Osteocyte (in vitro differentiated cells): ENCODE measurements around the gene BRDT. TPM values are rescaled to one million over a fixed set of nuclear protein-coding genes. Genes with fewer than 3 reads are reported as not detected.

Source experiments
- DNase-seq: peaks from one replicate; pipeline ENCODE4 v3.0.0; 2021; ENCODE audit warnings: mixed read lengths; ENCODE audit not compliant: unreplicated experiment; ENCODE audit errors: extremely low spot score
- H3K27ac Mint-ChIP-seq: one replicate; pipeline ENCODE4 v1.8.0; 2021; ENCODE audit warnings: mild to moderate bottlenecking, mixed read lengths; ENCODE audit not compliant: unreplicated experiment
- H3K27me3 Mint-ChIP-seq: one replicate; pipeline ENCODE4 v1.8.0; 2021; ENCODE audit warnings: mixed read lengths; ENCODE audit not compliant: unreplicated experiment
- H3K36me3 Mint-ChIP-seq: one replicate; pipeline ENCODE4 v1.8.0; 2021; ENCODE audit warnings: mixed read lengths; ENCODE audit not compliant: unreplicated experiment
- H3K4me1 Mint-ChIP-seq: one replicate; pipeline ENCODE4 v1.8.0; 2021; ENCODE audit warnings: mixed read lengths; ENCODE audit not compliant: unreplicated experiment
- H3K4me3 Mint-ChIP-seq: one replicate; pipeline ENCODE4 v1.8.0; 2021; ENCODE audit warnings: mild to moderate bottlenecking, moderate library complexity, mixed read lengths; ENCODE audit not compliant: unreplicated experiment
- H3K9me3 Mint-ChIP-seq: one replicate; pipeline ENCODE4 v1.8.0; 2021; ENCODE audit warnings: mixed read lengths; ENCODE audit not compliant: unreplicated experiment
- CTCF ChIP-seq: fragments of 200-600 bp; sonication (generic); IDR thresholded peaks from 2 replicates; pipeline ENCODE4 v1.5.0; 2021; ENCODE audit warnings: antibody characterized with exemption, mild to moderate bottlenecking, moderate library complexity
- total RNA-seq: library from RNA; stranded (reverse); gene quantifications from 2 replicates; pipeline ENCODE4 v1.2.1, GENCODE V29; 2021

The BRDT gene
- total RNA-seq, 1 donor from 2014 or later: not detected

GRCh38 chr1:91928026-91928425 is 21.2 kb upstream of the BRDT start:
- TF ChIP-seq CTCF: no peak
- Mint-ChIP-seq H3K27me3 (no peaks in the 10 kb centered on the region), H3K4me3 (no peak overlapping the region), H3K36me3 (no peaks in the 10 kb centered on the region), H3K9me3 (no peaks in the 10 kb centered on the region), H3K27ac (no peak overlapping the region), H3K4me1 (peaks cover 27% of the 10 kb centered on the region)
- DNase-seq: no peak

GRCh38 chr1:91929250-91929649 is 20.0 kb upstream of the BRDT start:
- H3K27ac Mint-ChIP-seq: peak overlapping the region; percentile 40
- no peaks in the 10 kb centered on the region for H3K9me3 Mint-ChIP-seq
- no peak for DNase-seq
- no peak overlapping the region for H3K4me3 Mint-ChIP-seq
- peaks cover 21% of the 10 kb centered on the region for H3K4me1 Mint-ChIP-seq
- TF ChIP-seq CTCF: no peak
- H3K36me3 Mint-ChIP-seq: no peaks in the 10 kb centered on the region
- no peaks in the 10 kb centered on the region for H3K27me3 Mint-ChIP-seq

GRCh38 chr1:91937613-91938012 is 11.6 kb upstream of the BRDT start:
- Mint-ChIP-seq H3K4me3 (no peak overlapping the region), H3K9me3 (no peaks in the 10 kb centered on the region), H3K27ac (no peak overlapping the region), H3K36me3 (no peaks in the 10 kb centered on the region), H3K4me1 (no peaks in the 10 kb centered on the region), H3K27me3 (no peaks in the 10 kb centered on the region)
- TF ChIP-seq CTCF: no peak
- no peak for DNase-seq

- no peaks in the 10 kb centered on the region for H3K27me3 Mint-ChIP-seq
- DNase-seq: no peak
- no peak for TF ChIP-seq CTCF
- no peaks in the 10 kb centered on the region for H3K9me3 Mint-ChIP-seq
- H3K4me3 Mint-ChIP-seq: no peak overlapping the region
- no peak overlapping the region for H3K27ac Mint-ChIP-seq
- H3K36me3 Mint-ChIP-seq: no peaks in the 10 kb centered on the region
- no peaks in the 10 kb centered on the region for H3K4me1 Mint-ChIP-seq
Observed at GRCh38 chr1:91940496-91940895, 8.7 kb upstream of the BRDT start.

GRCh38 chr1:91944087-91944486 is 5.1 kb upstream of the BRDT start:
- Mint-ChIP-seq H3K9me3 (no peaks in the 10 kb centered on the region), H3K4me1 (no peaks in the 10 kb centered on the region), H3K27me3 (no peaks in the 10 kb centered on the region), H3K27ac (no peak overlapping the region), H3K36me3 (no peaks in the 10 kb centered on the region), H3K4me3 (no peak overlapping the region)
- no peak for DNase-seq
- TF ChIP-seq CTCF: no peak
